GM18870 (cell line): ENCODE data around the gene CPEB4.

Experiments
- ATAC-seq: cut with Tn5 transposase; IDR thresholded peaks from one replicate; pipeline ENCODE4 v1.9.1; 2021; ENCODE audit warnings: moderate library complexity; ENCODE audit not compliant: unreplicated experiment

The CPEB4 gene

DNA sequence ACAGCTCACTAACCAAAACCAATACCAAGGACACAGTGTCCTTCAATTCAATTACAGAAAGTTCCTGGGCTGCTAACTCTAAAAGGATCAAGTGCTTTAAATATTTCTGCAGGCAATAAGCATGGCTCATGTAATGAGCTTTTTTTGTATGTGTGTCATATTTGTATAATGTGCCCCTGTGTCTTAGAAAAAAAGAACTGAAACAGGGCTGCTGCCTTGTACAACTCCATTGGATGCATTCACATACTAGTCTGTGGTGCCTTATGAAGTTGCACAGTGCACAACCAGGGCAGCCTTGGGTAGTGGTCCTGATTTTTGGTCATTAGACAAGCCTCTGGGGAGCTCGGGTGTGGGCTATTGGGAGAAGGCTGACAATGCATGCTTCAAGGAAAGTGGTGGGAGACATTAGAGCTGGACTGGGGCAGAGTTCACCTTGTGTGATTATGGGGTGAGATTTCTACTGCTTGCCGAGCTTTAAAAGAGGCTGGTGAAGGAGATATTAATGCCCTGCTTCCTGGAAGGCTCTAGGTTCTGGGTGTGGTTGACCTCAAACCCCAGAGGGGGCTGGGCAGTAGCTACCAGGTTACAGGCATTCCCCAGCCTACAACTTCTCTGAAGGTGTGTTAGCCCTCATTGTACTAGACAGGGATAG, 3.6 kb upstream of the CPEB4 start:
- no peak for ATAC-seq

DNA sequence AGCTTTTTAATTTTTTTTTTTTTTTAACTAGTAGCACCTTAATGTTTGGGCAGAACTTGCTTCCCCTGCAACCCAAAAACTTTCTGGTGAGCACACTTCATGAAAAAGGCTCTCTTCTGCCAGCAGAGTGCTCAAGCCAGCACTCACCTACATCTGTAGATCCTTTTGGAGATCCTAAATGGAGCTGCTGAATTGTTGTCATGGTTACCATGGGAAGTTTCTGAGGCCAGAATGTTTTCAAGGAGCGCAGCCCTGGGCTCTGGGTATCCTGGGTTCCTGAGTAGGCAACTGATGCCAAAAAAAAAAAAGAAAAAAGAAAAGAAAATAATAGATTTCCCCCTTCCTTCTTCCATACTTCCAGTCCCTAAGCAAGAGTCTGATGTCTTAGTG, 3.1 kb upstream of the CPEB4 start:
- ATAC-seq: no peak

DNA sequence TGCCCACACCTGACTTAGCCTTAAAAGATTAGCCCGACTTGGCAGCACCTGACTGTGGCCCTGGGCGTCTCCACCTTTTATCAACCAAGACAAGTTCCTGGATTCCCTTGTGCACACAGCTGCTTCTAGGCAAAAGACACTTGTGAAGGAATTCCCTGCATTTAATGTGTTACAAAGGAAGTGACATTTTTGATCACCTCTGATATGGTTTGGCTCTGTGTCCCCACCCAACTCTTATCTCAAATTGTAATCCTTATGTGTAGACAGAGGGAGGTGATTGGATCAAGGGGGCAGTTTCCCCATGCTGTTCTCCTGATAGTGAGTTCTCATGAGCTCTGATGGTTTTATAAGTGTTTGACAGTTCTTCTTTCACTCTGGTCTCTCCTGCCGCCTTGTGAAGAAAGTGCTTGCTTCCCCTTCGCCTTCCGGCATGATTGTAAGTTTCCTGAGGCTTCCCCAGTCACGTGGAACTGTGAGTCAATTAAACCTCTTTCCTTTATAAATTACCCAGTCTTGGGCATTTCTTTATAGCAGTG, 2.6 kb upstream of the CPEB4 start:
- ATAC-seq: no peak

DNA sequence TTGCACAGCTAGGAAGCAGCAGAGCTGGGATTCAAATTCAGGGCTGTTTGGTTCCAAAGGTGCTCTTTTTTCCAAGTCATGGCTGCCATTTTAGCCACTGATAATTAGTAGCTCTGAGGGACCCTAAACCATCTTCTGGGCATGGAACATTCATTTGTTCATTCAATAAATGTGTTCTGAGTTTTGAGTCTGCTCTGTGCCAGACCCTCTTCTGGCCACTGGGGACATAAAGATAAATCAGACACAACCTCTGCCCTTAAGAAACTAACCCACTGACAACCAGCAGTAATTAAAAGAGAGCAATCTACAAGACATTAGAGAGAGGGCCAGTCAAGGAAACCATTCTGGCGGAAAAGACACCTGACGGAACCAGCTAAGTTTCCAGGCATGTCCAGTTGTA, 2.0 kb upstream of the CPEB4 start:
- no peak for ATAC-seq

DNA sequence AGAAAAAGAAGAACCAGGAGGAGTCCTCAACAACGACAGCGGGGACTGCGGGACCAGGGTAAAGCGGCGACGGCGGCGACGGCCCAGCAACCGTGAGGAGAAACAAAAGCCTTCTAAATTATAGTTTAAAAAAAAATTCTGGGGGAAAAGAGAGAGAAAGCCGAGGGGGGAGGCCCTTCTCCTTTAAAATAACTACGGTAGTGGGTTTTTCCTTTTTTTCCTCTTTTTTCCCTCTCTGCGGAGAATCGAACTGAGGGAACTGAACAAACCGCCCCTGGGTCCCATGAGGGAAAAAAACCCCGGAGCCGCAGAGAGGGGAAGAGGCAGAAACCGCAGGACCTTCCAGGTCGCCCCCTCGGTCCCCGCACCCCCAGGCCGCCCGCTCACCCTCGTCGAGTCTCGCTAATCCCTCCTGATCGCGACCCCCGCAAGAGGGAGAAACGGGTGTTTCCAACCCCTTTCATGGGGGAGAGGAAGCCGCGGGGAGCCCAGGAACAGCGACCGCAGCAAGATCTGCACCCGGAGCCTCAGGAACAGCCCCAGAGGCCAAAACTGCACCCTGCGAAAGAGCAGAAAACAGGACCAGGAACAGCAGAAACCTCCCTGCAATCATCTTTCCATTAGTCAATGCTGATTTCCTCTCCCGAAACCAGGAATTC, 453 bp downstream of the CPEB4 start:
- ATAC-seq: no peak

DNA sequence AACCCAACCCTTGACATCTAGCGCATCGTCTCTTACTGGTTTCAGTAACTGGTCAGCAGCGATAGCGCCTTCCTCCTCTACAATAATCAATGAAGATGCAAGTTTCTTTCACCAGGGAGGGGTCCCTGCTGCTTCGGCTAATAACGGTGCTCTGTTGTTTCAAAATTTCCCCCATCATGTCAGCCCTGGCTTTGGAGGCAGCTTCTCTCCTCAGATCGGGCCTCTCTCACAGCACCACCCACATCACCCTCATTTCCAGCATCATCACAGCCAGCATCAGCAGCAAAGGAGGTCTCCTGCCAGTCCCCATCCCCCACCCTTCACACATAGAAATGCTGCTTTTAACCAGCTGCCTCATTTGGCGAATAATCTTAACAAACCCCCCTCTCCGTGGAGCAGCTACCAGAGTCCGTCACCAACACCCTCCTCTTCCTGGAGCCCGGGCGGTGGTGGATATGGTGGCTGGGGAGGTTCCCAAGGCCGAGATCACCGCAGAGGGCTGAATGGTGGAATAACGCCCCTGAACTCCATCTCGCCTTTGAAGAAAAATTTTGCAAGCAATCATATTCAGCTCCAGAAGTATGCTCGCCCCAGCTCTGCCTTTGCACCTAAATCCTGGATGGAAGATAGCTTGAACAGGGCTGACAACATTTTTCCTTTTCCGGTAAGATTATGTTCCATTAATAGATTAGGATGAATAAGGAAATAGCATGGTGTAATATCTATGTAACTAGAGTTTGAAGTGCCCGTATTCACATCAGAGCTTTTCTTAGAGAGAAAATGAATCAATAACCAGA, 2.2 kb downstream of the CPEB4 start:
- no peak for ATAC-seq

DNA sequence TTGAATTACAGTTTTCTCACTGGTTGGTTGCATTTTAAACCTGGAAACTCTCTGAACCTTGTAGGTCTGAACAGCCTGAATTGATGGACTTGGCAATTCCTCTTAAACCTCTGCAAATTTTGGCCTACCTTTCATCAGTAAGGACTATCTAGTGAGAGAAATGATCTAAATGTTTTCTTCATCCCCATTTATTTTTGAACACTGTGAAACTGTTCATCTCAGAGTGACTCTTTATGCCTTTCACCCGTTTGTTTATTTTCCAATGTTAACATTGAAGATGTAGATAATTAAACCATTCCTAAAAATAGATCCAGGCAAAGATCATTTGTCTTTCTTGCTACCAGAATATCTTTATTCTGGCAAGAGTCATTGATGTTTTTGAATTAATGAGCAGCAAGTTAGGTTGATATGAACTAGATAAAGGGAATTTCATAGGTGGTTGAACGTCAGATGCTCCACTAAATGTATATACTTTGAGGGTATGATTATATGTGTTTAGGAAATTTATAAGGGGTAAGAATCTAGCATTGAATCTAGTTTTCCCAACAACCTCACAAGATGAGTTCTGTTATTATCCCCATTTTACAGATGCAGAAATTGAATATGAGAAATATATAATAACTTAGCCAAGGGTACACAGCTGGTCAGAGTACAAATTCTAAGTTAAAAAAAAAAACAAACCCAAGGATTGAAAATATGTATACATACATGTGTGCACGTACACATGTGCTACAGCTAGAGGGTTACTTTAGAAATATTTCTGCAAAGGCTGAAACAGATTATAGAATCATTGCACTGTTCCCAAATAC, 3.4 kb downstream of the CPEB4 start:
- ATAC-seq: no peak

DNA sequence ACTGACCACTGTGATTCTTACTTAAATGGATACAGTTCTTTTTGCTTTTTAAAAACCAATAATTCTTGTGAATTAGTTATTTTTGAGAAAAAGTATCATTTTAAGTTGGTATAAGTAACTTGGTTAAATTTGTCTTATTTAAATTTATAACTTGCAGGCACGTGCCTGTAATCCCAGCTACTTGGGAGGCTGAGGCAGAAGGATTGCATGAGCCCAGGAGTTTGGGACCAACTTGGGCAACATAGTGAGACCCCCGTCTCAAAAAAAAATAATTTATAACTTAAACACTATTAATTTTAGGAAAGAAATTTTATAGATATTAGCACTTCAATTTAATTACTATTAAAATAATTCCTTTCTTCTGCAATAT, 5.0 kb downstream of the CPEB4 start:
- no peak for ATAC-seq

DNA sequence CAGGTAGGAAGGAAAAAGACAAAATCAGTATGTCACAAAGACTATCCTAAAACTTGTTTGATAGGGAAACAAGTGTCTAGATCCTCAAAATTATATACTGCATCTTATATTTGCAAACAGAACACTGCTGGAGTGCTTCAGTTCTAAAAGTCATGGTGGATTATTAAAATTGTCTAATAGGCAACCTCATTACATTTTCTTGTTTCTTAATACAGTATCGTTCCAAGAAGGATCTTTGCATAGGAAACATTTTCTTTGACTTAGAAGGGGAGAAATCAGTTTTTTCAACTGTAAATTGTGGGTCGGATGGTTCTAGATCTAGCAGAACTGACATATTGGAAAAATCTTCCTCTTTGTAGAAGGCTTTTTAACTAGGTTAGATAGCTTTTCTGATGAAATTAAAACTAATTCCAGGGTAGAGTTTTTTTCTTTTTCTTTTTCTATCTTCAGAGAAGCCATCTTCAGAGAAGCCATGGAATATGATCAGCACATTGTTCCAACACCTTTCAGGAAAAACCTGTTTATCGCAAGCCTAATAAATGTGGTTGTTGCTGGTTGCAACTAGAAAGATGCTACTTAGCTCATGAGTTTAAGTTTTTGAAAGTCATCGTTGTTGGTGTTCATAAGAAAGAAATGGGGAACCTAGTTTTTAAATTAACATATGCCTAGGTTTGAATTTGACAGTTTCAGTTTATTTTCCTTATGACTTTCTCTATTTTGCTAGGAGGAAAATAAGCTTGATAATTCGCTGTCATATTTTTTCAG, 7.4 kb downstream of the CPEB4 start:
- ATAC-seq: no peak

DNA sequence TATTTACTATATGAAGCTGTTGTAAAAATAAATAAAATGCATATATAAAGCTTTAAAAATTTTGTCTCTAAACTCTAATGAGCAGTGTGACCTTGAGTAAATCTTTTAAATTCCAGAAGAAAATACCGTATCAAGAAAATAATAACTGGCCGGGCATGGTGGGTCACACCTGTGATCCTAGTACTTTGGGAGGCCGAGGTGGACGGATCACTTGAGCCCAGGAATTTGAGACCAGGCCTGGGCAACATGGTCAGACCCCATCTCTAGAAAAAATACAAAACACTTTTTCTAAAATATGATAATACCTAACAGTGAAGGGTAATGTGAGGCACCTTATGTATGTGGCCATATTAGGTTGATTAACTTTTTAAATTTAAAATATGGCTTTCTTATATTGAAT, 8.5 kb downstream of the CPEB4 start:
- no peak for ATAC-seq

DNA sequence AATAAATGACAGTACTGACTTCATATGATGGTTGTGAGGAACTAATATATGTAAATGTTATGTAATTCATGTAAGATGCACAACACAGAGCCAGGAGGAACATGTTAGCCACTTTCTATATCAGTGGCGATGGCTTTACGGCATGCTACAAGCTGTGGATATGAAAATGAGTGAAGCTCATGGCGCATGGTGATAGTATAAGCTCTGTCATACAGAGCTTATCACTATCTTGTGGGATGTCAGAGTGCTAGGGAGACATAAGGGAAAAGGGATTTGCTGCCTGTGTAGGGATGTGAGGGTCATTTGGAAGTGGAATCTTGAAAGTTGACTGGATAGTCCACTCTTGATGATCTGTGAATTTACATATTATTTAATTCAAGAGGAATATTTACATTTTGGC, 13.6 kb downstream of the CPEB4 start:
- no peak for ATAC-seq

DNA sequence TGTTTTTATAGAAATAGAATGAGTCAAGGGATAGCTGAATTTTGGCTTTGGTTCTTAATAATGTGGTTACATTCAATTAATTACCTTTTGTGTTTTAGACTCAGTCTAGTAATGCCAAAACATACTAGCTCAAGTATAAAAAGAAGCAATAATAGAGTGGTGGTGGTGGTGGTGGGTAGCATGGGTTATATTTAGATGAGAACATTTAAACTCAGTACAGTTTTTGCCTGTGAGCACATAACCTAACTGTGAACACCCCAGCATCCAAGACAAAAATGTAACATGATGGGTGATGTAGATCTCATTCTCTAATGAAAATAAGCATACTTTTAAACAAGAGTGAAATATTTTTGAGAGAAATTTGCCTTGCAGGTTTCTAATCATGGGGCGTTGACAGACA, 14.2 kb downstream of the CPEB4 start:
- no peak for ATAC-seq

DNA sequence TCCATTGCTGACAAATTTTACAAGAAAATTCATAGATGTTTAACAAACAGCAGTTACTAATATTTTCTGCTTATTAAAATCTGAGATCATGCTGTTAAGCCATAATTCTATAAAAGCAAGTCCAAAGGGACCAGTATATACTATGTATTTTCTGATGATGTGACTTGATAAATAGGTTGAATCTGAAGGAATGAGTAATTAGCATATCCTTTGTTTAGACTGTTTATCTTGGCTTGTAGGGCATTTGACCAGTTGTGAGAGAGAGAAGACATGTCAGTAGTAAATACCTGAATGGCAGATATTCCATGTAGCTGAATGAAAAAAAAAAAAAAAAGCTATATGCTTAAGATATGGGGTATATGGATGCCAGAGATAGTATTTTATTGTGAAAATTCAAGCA, 14.6 kb downstream of the CPEB4 start:
- no peak for ATAC-seq

DNA sequence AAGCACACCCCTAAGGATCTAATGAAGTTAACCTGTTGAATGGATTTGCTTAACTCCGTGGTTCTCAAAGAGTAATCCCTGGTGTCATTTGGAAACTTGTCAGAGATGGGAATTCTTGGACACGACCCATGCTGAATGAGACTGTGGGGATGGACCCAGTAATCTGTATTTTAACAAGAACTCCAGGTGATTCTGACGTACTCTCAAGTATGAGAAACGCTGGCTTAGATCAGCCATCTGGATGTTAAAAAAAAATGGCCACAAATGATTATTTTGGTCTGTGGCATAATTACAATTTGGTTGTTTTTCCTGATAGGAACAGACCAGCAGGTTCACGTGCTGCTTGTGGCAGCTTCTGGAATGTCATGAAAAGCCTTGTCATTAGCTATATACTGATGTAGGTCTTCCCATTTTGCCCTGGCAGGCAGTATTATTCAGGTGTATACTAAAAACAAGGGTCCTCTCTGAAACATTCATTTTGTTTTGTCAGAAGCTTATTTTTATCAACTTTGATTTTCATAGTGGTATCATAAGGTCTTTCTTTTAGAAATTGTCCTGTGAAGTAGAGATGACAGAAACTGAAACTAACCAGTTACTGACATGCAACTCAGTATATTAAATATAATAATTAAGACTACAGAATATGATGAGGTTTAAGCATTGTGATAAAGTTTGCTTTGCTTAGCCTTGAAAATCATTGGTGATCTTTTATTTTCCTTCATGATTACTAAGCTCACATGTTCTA, 15.4 kb downstream of the CPEB4 start:
- no peak for ATAC-seq

DNA sequence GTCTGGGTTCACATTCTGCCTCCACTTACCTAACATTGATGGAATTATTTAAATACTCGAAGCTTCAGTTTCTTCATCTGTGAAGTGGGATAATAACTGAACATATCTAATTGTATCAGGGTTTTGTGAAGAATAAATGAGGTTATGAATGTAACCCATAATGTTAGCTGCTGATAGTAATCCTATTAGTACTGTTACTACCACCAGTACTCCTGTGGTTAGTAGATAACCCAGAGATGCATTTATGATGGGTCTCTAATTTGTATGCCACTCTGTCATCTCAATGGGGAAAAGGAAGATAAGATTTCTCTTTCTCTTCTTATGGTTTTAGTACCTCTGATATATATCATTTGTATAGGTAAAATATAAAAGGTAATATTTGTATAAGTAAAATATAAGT, 16.0 kb downstream of the CPEB4 start:
- ATAC-seq: no peak

DNA sequence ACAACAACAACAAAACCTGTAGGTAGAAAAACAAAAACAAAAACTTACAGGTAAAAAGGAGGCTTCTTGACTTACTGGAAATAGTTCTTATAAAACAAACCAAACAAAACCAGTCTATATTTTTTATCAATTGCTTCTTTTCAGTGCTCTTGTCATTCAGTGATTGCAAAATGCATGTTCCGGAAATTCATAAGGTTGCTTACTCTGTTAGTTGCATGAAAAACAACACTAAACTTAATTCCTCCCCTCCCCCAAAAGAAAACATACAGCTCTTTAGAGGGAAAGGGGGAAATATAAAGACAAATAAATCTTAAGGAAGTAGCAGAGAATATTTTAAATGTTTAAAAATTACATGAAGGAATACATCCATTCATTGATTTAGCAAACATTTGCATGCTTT, 19.1 kb downstream of the CPEB4 start:
- ATAC-seq: no peak

DNA sequence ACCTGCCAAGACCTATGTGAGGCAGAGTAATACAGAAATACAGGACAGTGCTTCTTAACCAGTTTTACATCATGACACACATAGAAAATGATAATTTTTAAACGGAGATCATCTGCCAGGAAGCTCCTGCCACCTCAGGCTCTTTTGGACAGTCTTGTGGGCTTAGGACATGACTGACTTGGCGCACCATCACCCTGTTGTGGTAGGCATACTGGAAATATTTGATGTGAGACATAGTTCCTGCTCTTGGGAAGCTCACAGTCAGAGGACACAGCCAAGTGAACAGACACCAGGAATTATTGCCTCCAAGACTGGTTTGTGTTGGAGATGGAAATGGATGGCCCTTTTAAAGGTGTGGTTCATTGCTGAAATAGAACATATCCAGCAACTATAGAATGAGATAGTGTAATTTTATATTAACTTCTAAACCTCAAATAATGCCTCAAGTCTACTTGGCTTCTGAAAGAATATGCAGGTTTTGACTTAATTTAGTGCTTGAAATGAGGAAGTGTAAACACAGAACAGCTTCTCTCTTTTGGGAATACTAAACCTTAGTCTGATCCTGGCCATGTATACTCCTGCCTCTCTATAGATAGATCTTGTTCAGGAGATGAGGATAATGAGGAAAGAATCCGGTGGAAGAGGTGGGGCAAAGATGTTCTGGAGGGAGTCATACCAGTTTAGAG, 19.7 kb downstream of the CPEB4 start:
- no peak for ATAC-seq

DNA sequence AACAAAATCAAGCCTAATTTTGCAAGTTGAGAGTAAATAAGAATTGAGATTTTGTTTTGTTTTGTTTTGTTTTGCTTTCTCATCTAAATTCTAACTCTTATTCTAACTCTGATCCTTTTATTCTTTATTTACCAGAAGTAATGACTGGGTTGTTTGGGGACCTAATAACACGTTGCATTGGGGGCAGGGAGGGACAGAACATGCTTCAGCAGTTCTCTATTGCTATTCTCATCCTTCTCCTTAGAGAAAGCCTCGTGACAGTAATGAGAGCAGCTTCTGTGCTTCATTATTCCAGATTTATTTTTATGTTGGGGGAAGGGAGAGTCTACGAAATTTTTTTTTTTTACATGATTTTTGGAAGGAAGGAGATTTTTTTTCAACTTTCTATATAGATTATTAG, 21.1 kb downstream of the CPEB4 start:
- no peak for ATAC-seq

DNA sequence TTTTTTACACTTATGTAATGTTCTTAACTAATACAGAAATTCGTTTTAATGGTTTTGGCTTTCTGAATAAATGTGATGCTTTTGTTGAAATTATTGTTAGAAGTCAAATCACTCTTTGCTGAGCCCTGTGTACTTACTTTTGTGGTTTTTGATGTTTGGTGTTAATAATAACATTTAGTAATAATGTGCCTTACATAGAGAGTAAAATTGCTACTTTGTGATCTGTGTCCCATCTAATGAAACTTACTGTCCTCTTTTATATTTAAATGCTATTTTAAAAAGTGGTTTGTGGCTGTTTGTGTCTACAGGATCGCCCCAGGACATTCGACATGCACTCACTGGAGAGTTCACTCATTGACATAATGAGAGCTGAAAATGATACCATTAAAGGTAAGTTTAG, 22.1 kb downstream of the CPEB4 start:
- ATAC-seq: no peak
